ENCODE results near the gene RAD52.

Gene RAD52

GRCh38 chr12:922285-922684 is 27.2 kb downstream of the RAD52 start:
- Histone ChIP-seq H3K27ac (ENCODE audit: low read depth, low read length) (no peak overlapping the region), H3K4me1 (ENCODE audit: control insufficient read depth, insufficient read depth, low read length) (no peaks in the 10 kb centered on the region), H3K36me3 (ENCODE audit: control insufficient read depth, insufficient read depth, low read length) (peaks cover 5% of the 10 kb centered on the region), H3K9ac (ENCODE audit: low read length) (no peak overlapping the region), H3K4me3 (ENCODE audit: low read length) (no peak overlapping the region), H3K27me3 (ENCODE audit: control insufficient read depth, insufficient read depth, low read length) (no peaks in the 10 kb centered on the region)

GRCh38 chr12:920676-921075 is 28.8 kb downstream of the RAD52 start:
- no peaks in the 10 kb centered on the region for H3K27me3 ChIP-seq (ENCODE audit: control insufficient read depth, insufficient read depth, low read length)
- H3K36me3 ChIP-seq (ENCODE audit: control insufficient read depth, insufficient read depth, low read length), result peaks cover 11% of the 10 kb centered on the region
- H3K27ac ChIP-seq (ENCODE audit: low read depth, low read length), result no peak overlapping the region
- H3K9ac ChIP-seq (ENCODE audit: low read length), result no peak overlapping the region
- H3K4me1 ChIP-seq (ENCODE audit: control insufficient read depth, insufficient read depth, low read length), result no peaks in the 10 kb centered on the region
- H3K4me3 ChIP-seq (ENCODE audit: low read length), result no peak overlapping the region

GRCh38 chr12:916712-917445 is 32.6 kb downstream of the RAD52 start:
- no peak overlapping the region for H3K9ac ChIP-seq (ENCODE audit: low read length)
- H3K4me1 ChIP-seq (ENCODE audit: control insufficient read depth, insufficient read depth, low read length), result no peaks in the 10 kb centered on the region
- H3K4me3 ChIP-seq (ENCODE audit: low read length), result no peak overlapping the region
- peaks cover 14% of the 10 kb centered on the region for H3K36me3 ChIP-seq (ENCODE audit: control insufficient read depth, insufficient read depth, low read length)
- no peak overlapping the region for H3K27ac ChIP-seq (ENCODE audit: low read depth, low read length)
- H3K27me3 ChIP-seq (ENCODE audit: control insufficient read depth, insufficient read depth, low read length), result no peaks in the 10 kb centered on the region

GRCh38 chr12:916240-916639 is 33.3 kb downstream of the RAD52 start:
- H3K4me3 ChIP-seq (ENCODE audit: low read length), result no peak overlapping the region
- no peak overlapping the region for H3K27ac ChIP-seq (ENCODE audit: low read depth, low read length)
- H3K27me3 ChIP-seq (ENCODE audit: control insufficient read depth, insufficient read depth, low read length), result no peaks in the 10 kb centered on the region
- H3K36me3 ChIP-seq (ENCODE audit: control insufficient read depth, insufficient read depth, low read length), result peaks cover 14% of the 10 kb centered on the region
- H3K4me1 ChIP-seq (ENCODE audit: control insufficient read depth, insufficient read depth, low read length), result no peaks in the 10 kb centered on the region
- H3K9ac ChIP-seq (ENCODE audit: low read length), result no peak overlapping the region

- no peak overlapping the region for H3K4me3 ChIP-seq (ENCODE audit: low read length)
- no peaks in the 10 kb centered on the region for H3K4me1 ChIP-seq (ENCODE audit: control insufficient read depth, insufficient read depth, low read length)
- H3K27ac ChIP-seq (ENCODE audit: low read depth, low read length), result no peak overlapping the region
- H3K9ac ChIP-seq (ENCODE audit: low read length), result no peak overlapping the region
- no peaks in the 10 kb centered on the region for H3K27me3 ChIP-seq (ENCODE audit: control insufficient read depth, insufficient read depth, low read length)
- H3K36me3 ChIP-seq (ENCODE audit: control insufficient read depth, insufficient read depth, low read length), result peaks cover 17% of the 10 kb centered on the region
Observed at GRCh38 chr12:915090-915489, 34.4 kb downstream of the RAD52 start.

GRCh38 chr12:913919-914698 is 35.4 kb downstream of the RAD52 start:
- no peaks in the 10 kb centered on the region for H3K4me1 ChIP-seq (ENCODE audit: control insufficient read depth, insufficient read depth, low read length)
- H3K27me3 ChIP-seq (ENCODE audit: control insufficient read depth, insufficient read depth, low read length), result no peaks in the 10 kb centered on the region
- no peak overlapping the region for H3K4me3 ChIP-seq (ENCODE audit: low read length)
- H3K36me3 ChIP-seq (ENCODE audit: control insufficient read depth, insufficient read depth, low read length), result peaks cover 17% of the 10 kb centered on the region
- H3K9ac ChIP-seq (ENCODE audit: low read length), result no peak overlapping the region
- H3K27ac ChIP-seq (ENCODE audit: low read depth, low read length), result no peak overlapping the region

GRCh38 chr12:912466-913235 is 36.8 kb downstream of the RAD52 start:
- H3K27ac ChIP-seq (ENCODE audit: low read depth, low read length), result no peak overlapping the region
- no peaks in the 10 kb centered on the region for H3K4me1 ChIP-seq (ENCODE audit: control insufficient read depth, insufficient read depth, low read length)
- H3K27me3 ChIP-seq (ENCODE audit: control insufficient read depth, insufficient read depth, low read length), result no peaks in the 10 kb centered on the region
- H3K4me3 ChIP-seq (ENCODE audit: low read length), result no peak overlapping the region
- peaks cover 21% of the 10 kb centered on the region for H3K36me3 ChIP-seq (ENCODE audit: control insufficient read depth, insufficient read depth, low read length)
- H3K9ac ChIP-seq (ENCODE audit: low read length), result no peak overlapping the region

- no peaks in the 10 kb centered on the region for H3K4me1 ChIP-seq (ENCODE audit: control insufficient read depth, insufficient read depth, low read length)
- H3K27ac ChIP-seq (ENCODE audit: low read depth, low read length), result no peak overlapping the region
- H3K36me3 ChIP-seq (ENCODE audit: control insufficient read depth, insufficient read depth, low read length), result peaks cover 25% of the 10 kb centered on the region
- no peak overlapping the region for H3K9ac ChIP-seq (ENCODE audit: low read length)
- H3K27me3 ChIP-seq (ENCODE audit: control insufficient read depth, insufficient read depth, low read length), result no peaks in the 10 kb centered on the region
- H3K4me3 ChIP-seq (ENCODE audit: low read length), result no peak overlapping the region
Observed at GRCh38 chr12:911191-911826, 38.2 kb downstream of the RAD52 start.

GRCh38 chr12:910416-910815 is 39.1 kb downstream of the RAD52 start:
- no peak overlapping the region for H3K9ac ChIP-seq (ENCODE audit: low read length)
- H3K27me3 ChIP-seq (ENCODE audit: control insufficient read depth, insufficient read depth, low read length), result no peaks in the 10 kb centered on the region
- no peak overlapping the region for H3K27ac ChIP-seq (ENCODE audit: low read depth, low read length)
- H3K4me1 ChIP-seq (ENCODE audit: control insufficient read depth, insufficient read depth, low read length), result no peaks in the 10 kb centered on the region
- peaks cover 28% of the 10 kb centered on the region for H3K36me3 ChIP-seq (ENCODE audit: control insufficient read depth, insufficient read depth, low read length)
- no peak overlapping the region for H3K4me3 ChIP-seq (ENCODE audit: low read length)

GRCh38 chr12:909861-910260 is 39.6 kb downstream of the RAD52 start:
- Histone ChIP-seq H3K9ac (ENCODE audit: low read length) (no peak overlapping the region), H3K36me3 (ENCODE audit: control insufficient read depth, insufficient read depth, low read length) (peaks cover 26% of the 10 kb centered on the region), H3K27ac (ENCODE audit: low read depth, low read length) (no peak overlapping the region), H3K4me3 (ENCODE audit: low read length) (no peak overlapping the region), H3K27me3 (ENCODE audit: control insufficient read depth, insufficient read depth, low read length) (no peaks in the 10 kb centered on the region), H3K4me1 (ENCODE audit: control insufficient read depth, insufficient read depth, low read length) (no peaks in the 10 kb centered on the region)

- Histone ChIP-seq H3K27ac (ENCODE audit: low read depth, low read length) (no peak overlapping the region), H3K27me3 (ENCODE audit: control insufficient read depth, insufficient read depth, low read length) (no peaks in the 10 kb centered on the region), H3K4me1 (ENCODE audit: control insufficient read depth, insufficient read depth, low read length) (no peaks in the 10 kb centered on the region), H3K9ac (ENCODE audit: low read length) (no peak overlapping the region), H3K36me3 (ENCODE audit: control insufficient read depth, insufficient read depth, low read length) (peaks cover 27% of the 10 kb centered on the region), H3K4me3 (ENCODE audit: low read length) (no peak overlapping the region)
Observed at GRCh38 chr12:907413-908185, 41.9 kb downstream of the RAD52 start.

Measured in rectal smooth muscle tissue (tissue), 1 donor.